Measurements from ENCODE around the gene NCOA5. TPM values are rescaled to one million over a fixed set of nuclear protein-coding genes. Genes with fewer than 3 reads are reported as not detected.

Gene NCOA5
- polyA plus RNA-seq, 1 donor (not counting 4 experiments of a cell fraction or from before 2014, with no cell fraction given) = 17.6 TPM

GRCh38 chr20:46035253-46035652 is 54.5 kb downstream of the NCOA5 start:
- no peak overlapping the region for H2AFZ ChIP-seq (ENCODE audit: control insufficient read depth, low read length)
- no peaks in the 10 kb centered on the region for H3K9me1 ChIP-seq (ENCODE audit: control insufficient read depth, extremely low read depth, insufficient read depth, low read length)
- dilution Hi-C loops (cut with MboI; ENCODE audit: extremely low pct_ligation_motif_present, low sequenced_read_pairs) = no loop called here
- no peak overlapping the region for H3K4me3 ChIP-seq (ENCODE audit: control insufficient read depth in 2 of 3, extremely low read depth in 1 of 3, insufficient read depth in 2 of 3, low read depth in 1 of 3, low read length in 3 of 3)
- no peak overlapping the region for H3K9ac ChIP-seq (ENCODE audit: control insufficient read depth, extremely low read depth, insufficient read depth, low read length)
- peaks cover 39% of the 10 kb centered on the region for H3K27me3 ChIP-seq (ENCODE audit: control insufficient read depth, extremely low read depth, insufficient read depth, low read length)
- no peak for TF ChIP-seq EZH2 (IDR thresholded peaks at IDR 0.05; ENCODE audit: low read length)
- no peak for TF ChIP-seq CTCF (optimal IDR thresholded peaks at IDR 0.05 in 1 of 3, IDR thresholded peaks at IDR 0.05 in 1 of 3, conservative IDR thresholded peaks at IDR 0.05 in 1 of 3; ENCODE audit: extremely low read depth in 1 of 3, insufficient read depth in 2 of 3, low read length in 3 of 3)
- H3K27ac ChIP-seq (ENCODE audit: control insufficient read depth, insufficient read depth, low read length) = no peak overlapping the region
- DNase-seq (ENCODE audit: low read depth, low spot score) (no peak), FAIRE-seq (no peak)
- no peaks in the 10 kb centered on the region for H3K36me3 ChIP-seq (ENCODE audit: control insufficient read depth in 2 of 2, extremely low read depth in 1 of 2, insufficient read depth in 2 of 2, low read length in 2 of 2)
- H3K79me2 ChIP-seq (ENCODE audit: control insufficient read depth, insufficient read depth, low read length) = no peaks in the 10 kb centered on the region
- no peaks in the 10 kb centered on the region for H3K9me3 ChIP-seq (ENCODE audit: control insufficient read depth, low read depth, low read length)
- H4K20me1 ChIP-seq (ENCODE audit: control insufficient read depth, extremely low read depth, insufficient read depth, low read length) = no peaks in the 10 kb centered on the region
- no peak overlapping the region for H3K4me2 ChIP-seq (ENCODE audit: control insufficient read depth, extremely low read depth, insufficient read depth, low read depth, low read length)
- H3K4me1 ChIP-seq (ENCODE audit: control insufficient read depth, extremely low read depth, insufficient read depth, low read length) = no peaks in the 10 kb centered on the region

GRCh38 chr20:46034039-46034438 is 55.7 kb downstream of the NCOA5 start:
- dilution Hi-C loops (cut with MboI; ENCODE audit: extremely low pct_ligation_motif_present, low sequenced_read_pairs) = no loop called here
- H3K27me3 ChIP-seq (ENCODE audit: control insufficient read depth, extremely low read depth, insufficient read depth, low read length) = peaks cover 51% of the 10 kb centered on the region
- no peak overlapping the region for H2AFZ ChIP-seq (ENCODE audit: control insufficient read depth, low read length)

More at GRCh38 chr20:46034039-46034438, 55.7 kb downstream of the NCOA5 start:
- Histone ChIP-seq H3K9ac (ENCODE audit: control insufficient read depth, extremely low read depth, insufficient read depth, low read length) (no peak overlapping the region), H3K79me2 (ENCODE audit: control insufficient read depth, insufficient read depth, low read length) (no peaks in the 10 kb centered on the region), H3K4me2 (ENCODE audit: control insufficient read depth, extremely low read depth, insufficient read depth, low read depth, low read length) (no peak overlapping the region), H3K36me3 (ENCODE audit: control insufficient read depth in 2 of 2, extremely low read depth in 1 of 2, insufficient read depth in 2 of 2, low read length in 2 of 2) (no peaks in the 10 kb centered on the region), H3K9me1 (ENCODE audit: control insufficient read depth, extremely low read depth, insufficient read depth, low read length) (no peaks in the 10 kb centered on the region), H3K27ac (ENCODE audit: control insufficient read depth, insufficient read depth, low read length) (no peak overlapping the region), H4K20me1 (ENCODE audit: control insufficient read depth, extremely low read depth, insufficient read depth, low read length) (no peaks in the 10 kb centered on the region), H3K4me1 (ENCODE audit: control insufficient read depth, extremely low read depth, insufficient read depth, low read length) (no peaks in the 10 kb centered on the region), H3K9me3 (ENCODE audit: control insufficient read depth, low read depth, low read length) (no peaks in the 10 kb centered on the region), H3K4me3 (ENCODE audit: control insufficient read depth in 2 of 3, extremely low read depth in 1 of 3, insufficient read depth in 2 of 3, low read depth in 1 of 3, low read length in 3 of 3) (no peak overlapping the region)
- DNase-seq (ENCODE audit: low read depth, low spot score) (no peak), FAIRE-seq (no peak)
- TF ChIP-seq CTCF (optimal IDR thresholded peaks at IDR 0.05 in 1 of 3, IDR thresholded peaks at IDR 0.05 in 1 of 3, conservative IDR thresholded peaks at IDR 0.05 in 1 of 3; ENCODE audit: extremely low read depth in 1 of 3, insufficient read depth in 2 of 3, low read length in 3 of 3) = no peak
- TF ChIP-seq EZH2 (IDR thresholded peaks at IDR 0.05; ENCODE audit: low read length) = no peak
